Esophagus squamous epithelium (tissue), 4 donors: ENCODE data around the gene ITGA6.

Experiments
- POLR2A ChIP-seq, 4 donors: fragments of 450-650 bp; IDR thresholded peaks; one replicate each; pipeline ENCODE4 v1.6.1; 2017; ENCODE audit warnings: antibody characterized with exemption in 4 of 4, mild to moderate bottlenecking in 4 of 4, moderate library complexity in 3 of 4
- TF ChIP-seq, protein P1 (sequence below), 6 experiments: fragments of 450-650 bp in 4 of 6; fragments of 200-600 bp in 2 of 6; sonication (generic) in 2 of 6; IDR thresholded peaks; one replicate each; pipeline ENCODE4 v1.5.1; 2016 to 2019; ENCODE audit warnings: antibody characterized with exemption in 6 of 6, mild to moderate bottlenecking in 4 of 6, moderate library complexity in 4 of 6

- TF ChIP-seq, protein P1, sequence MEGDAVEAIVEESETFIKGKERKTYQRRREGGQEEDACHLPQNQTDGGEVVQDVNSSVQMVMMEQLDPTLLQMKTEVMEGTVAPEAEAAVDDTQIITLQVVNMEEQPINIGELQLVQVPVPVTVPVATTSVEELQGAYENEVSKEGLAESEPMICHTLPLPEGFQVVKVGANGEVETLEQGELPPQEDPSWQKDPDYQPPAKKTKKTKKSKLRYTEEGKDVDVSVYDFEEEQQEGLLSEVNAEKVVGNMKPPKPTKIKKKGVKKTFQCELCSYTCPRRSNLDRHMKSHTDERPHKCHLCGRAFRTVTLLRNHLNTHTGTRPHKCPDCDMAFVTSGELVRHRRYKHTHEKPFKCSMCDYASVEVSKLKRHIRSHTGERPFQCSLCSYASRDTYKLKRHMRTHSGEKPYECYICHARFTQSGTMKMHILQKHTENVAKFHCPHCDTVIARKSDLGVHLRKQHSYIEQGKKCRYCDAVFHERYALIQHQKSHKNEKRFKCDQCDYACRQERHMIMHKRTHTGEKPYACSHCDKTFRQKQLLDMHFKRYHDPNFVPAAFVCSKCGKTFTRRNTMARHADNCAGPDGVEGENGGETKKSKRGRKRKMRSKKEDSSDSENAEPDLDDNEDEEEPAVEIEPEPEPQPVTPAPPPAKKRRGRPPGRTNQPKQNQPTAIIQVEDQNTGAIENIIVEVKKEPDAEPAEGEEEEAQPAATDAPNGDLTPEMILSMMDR (IDR thresholded peaks at IDR 0.05) = no peak
- TF ChIP-seq POLR2A (IDR thresholded peaks at IDR 0.05) = no peak
Measured at GRCh38 chr2:172415157-172415864, 12.1 kb upstream of the ITGA6 start.
